Activated naive CD4-positive, alpha-beta T cell (primary cell): Measurements from ENCODE around the gene NAPB.

Source experiments
- DNase-seq, 4 experiments: peaks; one replicate each; lab custom pipeline; 2025; lab: John Stamatoyannopoulos, UW

NAPB gene

DNA sequence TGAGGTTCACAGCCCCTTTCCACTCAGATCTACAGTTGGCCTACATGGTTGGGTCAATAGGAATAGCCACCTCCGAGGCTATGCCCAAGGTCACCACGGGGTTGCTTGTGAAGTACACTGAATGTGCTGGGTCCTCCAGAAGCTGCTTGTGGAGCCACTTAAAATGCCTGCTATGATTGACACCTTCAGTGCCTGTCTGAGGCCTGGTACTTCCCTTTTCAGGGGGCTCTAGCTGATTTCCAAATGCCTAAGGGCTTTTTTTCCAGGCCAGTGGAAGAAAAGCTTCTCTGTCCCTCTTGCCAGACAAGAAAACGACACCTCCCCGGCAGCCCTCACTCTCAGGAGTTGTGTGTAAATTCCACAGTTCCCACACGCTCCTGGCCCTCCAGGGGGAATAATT is 77.0 kb downstream of the NAPB start:
- DNase-seq = no peak

DNA sequence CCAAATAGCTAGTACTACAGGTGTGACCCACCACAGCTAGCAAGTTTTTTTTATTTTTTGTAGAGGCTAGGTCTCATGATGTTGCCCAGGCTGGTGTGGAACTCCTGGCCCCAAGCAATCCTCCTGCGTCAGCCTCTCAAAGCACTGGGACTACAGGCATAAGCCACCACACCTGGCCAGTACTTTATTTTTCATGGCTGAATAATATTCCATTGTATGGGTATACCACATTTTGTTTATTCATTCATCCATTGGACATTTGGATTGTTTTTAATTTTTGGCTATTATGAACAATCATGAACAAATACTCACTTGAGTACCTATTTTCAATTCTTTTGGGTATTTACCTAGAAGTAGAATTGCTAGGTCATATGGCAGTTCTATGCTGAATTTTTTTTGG is 77.7 kb downstream of the NAPB start:
- DNase-seq = no peak

DNA sequence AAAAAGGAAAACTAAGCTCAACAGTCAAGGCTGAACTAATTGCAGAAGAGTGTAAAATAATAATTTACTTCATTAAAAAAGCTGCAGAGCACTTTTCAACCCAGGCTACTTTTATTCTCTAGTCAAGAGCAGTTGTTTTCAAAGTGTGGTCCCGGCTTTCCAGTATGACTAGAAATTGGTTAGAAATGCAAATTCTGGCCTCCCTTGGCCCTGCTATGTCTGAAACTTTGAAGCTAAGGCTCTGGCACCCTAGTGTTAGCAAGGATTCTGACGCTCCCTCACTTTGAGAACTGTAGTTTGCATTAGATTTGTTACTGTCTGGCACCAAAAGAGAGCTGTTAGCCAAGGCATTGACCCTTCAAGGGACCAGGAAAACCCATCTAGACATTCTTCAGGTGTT is 80.2 kb downstream of the NAPB start:
- DNase-seq = no peak

DNA sequence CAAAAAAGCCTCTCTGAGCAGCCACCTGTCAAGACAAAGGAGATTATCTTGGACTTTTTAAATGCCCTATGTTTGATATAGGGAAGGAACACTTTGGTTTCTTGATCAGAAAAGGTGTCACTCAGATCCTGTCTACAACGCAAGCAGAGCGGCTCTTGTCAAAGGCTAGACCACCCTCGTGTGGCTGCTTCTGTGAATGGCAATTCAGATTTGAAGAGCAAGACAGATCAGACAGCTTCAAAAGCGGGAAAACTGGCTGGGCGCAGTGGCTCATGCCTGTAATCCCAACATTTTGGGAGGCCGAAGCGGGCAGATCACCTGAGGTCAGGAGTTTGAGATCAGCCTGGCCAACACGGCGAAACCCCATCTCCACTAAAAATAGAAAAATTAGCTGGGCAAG is 80.8 kb downstream of the NAPB start:
- peak in 1 of 4 experiments; percentile 3 for DNase-seq

DNA sequence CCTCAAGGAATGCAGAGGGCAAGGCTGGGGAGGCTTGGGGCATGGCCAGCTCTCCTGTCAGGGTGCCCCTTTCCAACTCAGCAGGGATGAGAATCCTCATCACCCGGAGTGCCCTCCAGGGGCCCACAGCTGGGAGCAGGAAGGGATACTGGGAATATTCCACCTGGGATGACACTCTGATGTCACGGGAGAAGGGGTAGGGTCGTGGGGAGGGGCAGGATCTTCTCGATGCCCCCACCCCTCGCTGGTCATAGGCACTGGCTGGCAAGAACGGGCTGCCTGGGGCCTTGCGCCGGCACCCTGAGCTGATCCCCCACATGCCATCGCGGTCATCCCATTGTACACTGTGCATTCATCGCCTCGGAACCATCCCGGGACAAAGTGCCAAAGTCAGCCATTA is 81.3 kb downstream of the NAPB start:
- no peak for DNase-seq

DNA sequence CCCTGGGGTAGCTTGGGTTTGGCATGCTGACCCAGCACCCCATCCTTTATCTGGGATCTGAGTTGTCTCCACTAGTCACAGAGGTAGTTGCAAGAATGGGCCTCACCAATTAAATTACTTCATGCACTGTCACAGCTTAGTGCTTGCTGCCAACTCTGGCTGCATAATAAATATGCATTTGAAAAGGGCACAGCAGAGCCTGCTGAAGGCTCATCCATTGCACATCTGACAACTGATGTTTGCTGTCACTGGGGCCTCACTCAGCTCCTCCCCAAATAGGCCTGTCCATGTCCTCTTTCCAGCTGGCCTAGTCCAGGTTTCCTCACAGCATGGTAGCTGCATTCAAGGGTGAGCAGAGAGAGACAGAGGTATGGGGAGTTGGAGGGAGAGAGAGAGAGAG is 84.0 kb downstream of the NAPB start:
- DNase-seq = no peak

DNA sequence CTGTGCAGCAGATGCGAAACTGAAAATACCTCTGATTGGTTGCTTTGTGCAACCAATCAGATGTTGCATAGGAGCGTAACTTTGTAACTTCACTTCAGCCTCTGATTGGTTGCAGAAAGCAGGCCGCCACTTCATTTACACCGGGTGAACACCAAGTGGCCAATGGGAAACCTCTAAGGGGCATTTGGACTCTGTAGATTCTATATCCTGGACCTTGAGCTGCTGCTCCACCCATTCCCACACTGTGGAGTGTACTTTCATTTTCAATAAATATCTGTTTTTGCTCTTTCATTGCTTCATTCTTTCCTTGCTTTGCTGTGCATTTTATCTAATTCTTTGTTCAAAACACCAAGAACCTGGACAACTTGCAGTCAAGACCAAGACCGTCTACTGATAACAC is 84.8 kb downstream of the NAPB start:
- DNase-seq = no peak

DNA sequence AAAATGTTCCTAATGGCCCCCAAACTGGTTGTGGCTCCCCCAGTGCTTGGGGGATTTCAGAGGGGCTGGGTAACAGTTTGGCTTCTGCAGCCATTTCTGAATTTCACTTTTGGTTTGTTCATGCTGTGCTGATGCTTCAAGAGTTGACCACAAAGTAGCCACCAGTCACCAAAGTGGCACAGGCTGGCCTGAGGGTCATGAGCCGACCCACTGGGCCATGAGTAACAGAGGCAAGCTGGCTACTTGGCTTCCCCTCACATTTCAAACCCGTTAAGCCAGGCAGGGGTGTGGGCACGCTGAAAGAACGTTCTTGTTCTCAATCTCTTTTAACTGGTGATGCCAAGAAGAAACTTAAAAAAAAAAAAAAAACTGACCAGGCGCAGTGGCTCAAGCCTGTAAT is 85.8 kb downstream of the NAPB start:
- DNase-seq = no peak

DNA sequence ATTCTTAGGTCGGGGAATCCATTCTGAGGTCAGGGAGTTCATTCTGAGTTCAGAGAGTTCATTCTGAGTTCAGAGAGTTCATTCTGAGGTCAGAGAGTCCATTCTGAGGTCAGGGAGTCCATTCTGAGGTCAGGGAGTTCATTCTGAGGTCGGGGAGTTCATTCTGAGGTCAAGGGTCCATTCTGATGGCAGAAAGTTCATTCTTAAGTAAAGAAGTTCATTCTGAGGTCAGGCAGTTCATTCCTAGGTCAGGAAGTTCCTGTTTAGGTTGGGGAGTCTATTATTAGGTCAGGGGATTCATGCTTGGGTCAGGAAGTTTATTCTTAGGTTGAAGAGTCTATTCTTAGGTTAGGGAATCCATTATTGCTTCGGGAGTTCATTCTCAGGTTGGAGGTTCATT is 87.2 kb downstream of the NAPB start:
- no peak for DNase-seq

DNA sequence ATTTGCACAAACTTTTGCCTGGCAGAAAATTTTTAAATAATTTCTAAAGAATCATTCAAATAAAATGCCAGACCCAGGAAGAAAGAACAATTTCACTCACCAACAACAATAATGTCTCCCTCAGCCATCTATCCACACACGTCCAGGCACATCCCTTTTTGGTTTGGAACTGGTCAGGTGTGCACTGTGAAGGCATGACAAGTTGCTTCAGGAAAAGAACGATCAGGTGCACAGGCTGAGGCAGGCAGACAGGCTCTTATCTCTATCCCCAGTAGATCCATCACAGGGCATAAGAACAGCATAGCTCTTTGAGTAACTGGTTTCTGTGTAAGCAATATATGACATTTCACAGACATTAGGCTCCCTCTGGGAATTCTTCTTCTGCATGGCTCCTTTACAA is 88.8 kb downstream of the NAPB start:
- DNase-seq = no peak

DNA sequence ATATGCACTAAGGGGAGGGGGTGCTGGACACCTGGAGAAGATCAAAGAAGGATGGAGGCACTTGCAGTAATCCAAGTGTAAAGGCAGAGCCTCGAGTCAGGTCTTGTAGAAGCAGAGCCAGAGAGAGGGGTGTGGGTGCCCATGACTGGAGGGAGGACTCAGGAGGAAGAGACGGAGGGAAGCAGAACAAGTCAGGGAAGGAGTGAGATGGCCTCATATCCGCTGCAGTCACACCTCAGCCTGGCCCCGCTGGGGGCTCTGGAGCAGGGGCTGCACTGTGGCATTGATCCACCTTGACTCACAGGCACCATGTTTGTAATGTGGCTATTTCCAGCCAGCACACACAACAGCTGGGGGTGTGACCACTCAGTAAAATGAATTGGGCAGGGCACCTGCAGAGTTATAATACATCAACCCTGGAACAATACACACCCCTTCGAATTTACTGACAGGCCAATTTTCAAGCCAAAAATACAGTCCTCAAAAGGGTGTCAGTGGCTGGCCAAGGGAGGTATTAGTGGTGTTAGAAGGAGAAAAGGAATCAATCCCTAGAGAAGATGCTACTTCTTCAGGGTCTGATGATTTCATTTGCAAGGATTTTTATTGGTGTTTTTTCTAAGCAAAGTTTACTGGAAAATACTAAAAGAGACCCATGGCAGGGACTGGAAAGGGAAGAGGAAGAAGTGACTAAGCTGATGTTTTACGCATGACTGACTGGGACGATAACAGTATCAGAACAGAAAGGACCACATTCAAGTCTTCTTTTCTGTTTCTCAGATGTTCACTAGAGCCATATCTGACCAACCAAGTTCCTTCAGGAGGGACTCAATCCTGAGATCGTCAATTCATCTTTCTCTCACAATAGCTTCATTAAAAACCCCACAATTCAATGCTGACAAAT is 89.6 kb downstream of the NAPB start:
- DNase-seq = no peak

DNA sequence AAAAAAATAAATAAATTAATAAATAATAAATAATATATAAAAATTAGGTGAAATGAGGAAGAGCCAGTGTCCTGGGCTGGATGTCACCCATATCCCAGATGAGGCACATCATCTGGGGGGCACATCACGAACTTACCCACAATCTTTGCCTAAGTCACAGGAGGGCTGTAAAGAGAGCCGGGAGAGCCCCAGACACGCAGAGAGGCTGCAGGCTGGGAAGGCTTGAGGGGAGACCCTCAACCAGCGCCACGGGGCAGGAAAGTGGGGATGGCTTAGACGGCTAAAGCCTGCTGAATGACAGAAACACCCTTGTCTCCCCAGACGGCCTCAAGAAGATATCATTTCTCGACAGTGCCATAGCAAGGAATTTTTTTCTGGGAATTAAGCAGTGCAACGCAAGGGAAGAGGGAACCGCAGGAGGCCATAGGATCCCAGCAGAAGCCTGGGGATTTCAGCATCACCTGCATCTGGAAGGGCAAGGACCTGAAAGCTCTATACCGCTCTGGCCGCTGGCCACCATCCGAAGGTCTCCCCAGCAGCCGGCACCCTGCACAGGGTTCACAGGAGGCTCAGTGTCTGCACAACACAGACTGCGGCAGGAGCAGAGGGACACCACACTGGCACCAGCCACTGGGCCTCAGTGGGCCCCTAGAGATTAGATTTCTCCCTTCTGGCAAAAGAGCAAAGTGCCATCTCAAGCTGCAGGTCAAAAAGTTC is 93.5 kb downstream of the NAPB start:
- no peak for DNase-seq

DNA sequence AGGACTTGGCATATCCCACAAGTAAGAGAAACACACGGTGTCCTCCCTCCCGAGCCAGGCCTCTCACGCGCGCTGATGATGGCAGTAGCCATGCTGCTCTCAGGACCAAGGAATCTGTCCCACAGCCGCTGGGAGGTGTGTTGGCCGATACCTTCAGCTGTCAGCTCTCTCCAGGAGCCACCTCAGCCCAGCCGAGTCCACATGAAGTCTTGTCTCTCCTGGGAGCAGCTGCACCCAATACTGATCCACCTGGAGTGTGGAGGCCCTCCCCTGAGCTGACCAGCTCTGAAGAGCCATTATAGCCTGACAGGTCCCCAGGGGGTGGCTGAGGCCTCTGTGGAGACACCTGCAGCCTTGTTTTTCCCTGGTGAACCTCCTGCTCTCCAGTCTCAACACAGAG is 94.5 kb downstream of the NAPB start:
- DNase-seq = no peak

DNA sequence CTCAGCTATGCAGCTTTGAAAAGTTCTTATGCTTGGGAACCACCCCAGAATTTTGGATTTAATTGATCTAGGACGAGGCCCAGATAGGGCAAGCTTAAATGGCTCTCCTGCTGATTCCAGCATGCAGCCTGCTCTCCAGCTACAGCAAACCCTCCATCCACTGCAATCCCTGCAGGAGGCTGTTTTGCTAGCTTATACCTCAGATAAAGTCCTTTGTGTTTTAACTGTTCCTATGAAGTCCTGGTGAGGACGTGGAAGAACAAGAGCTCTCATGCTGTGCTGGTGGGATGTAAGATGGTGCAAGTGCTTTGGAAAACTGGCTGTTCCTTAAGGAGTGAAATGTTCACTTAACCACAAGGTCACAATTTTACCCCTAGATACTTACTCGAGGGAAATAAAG is 96.2 kb downstream of the NAPB start:
- DNase-seq = no peak
